ENCODE measurements around the gene HHEX.

HHEX gene

DNA sequence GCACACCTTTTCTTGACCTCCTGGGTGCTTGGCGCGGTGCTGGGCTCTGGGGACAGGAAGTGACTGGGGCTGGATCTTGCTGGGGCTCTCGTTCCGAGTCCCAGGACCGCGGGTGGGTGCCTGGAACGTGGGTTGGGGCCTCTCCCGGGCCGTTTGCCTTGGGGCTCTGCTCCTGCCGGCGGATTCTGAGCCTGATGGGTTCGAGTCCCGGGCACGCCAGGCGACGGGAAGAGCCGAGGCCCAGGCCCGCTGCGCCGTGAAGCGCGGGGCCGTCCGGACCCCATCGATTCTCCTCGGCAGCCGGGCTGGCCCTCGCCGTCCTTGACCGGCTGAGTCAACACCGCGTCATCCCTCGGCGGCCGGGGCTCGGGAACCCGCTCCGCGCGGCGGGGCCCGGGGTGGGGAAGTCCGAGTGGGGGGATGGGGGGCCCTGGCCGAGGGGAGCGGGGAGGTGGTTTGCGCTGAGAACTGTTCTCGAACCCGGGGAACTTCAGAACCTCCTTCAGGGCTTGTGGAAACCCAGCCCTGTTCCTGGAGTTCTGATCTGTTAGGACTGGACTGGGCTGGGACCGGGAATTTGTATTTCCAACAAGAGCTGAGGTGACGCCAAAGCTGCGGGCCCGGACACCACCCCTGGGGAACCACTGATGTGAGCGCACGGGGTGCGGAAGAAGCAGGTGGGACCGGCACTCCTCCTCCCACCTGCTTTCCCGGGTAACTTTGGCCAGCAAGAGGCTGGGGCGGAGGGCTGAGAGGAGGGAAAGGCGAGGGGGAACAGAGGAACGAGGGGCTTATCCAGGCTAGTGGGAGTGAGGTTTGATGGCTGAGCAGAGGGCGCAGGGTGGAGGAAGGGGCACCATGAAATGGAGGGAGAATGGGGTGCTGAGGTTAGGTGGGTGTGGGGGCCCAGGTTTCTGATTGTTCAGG lies 6.2 kb downstream of the HHEX start:
- DNase-seq = no peak

DNA sequence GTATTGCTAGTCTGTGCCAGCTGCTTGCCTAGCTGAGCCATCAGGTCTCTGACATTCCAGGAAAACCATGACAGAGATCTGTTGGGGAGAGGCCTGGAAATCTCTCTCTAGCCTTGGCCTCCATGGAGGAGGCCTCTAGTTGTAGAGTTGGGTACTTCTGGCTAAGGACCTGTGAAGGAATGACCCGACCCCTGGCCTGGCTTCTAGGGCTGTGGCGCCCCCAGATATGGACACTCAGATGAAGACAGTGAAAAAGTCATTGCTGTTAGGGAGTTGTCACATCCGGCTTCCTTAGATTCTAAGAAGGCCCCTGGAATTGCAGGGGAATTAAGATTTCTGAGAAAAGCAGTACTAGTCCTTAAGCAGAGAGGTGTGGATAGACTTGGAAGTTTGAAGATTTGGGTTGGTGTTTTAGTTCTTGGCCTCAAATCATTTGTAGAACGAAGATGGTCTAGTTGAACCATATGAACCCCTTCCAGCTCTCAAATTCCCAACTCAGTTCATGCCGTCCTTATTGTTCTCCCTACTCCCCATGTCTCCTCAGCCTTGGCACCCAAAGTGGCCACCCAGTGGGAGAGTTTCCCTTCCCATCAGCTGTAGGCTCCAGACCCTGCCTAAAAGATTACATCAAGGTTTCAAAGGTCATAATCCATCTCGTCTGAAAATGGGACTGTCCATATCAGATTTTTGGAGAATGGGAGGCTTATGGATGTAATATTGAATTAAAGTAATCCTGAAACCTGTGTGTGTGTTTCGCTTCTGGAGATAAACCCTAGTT lies 7.0 kb downstream of the HHEX start:
- DNase-seq = no peak

DNA sequence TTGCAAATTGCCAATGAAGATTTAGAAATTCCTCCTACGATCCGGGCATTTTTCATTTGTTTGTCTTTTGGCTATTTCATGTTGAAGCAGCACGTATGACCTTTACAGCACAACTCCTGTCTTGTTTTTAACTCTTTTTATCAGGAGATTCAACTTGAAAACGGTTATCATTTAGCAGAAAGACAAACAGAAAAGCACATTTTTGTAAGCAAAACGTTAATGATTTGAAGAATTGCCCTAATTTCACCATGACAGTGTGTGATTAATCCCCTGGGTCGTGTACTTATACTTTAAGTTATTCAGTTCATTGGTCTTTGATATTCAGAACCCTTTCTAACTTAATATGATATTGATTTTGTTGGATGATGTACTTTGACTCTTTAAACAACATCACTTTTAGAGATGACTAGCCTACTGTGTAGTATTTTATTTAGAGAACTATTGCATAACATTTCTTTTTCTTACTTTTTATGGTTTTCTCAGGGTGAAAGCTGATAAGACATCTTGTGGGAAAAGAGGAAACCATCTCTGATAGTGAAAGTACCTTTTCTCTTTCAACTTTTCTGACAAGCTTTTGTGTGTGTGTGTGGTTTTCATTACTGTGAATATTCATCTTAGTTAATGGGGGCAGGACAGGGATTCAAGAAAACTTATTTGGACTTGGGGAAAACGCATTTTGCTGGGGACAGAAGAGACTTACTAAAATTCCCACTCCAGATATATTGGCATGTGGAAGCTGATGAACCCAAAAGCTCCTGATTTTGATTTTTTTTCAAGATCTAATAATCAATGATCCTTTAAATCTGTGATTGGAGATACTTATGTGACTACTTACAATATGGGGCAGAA lies 8.1 kb downstream of the HHEX start:
- DNase-seq = no peak

DNA sequence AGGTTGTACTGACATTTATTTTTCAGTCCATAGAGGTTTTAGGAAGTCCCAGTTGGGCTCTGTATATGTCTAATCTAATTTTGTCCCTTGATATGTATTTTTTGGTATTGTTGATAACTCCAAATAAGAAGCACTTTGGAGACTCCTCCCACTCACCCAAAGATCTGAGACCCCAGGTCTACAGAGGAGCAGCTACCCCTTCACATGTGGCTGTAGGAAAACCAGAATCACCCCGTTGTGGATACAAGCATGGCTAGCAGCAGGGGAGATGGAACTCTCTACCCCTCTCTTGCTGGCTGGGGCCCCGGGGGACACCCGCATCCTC lies 9.4 kb downstream of the HHEX start:
- no peak for DNase-seq

DNA sequence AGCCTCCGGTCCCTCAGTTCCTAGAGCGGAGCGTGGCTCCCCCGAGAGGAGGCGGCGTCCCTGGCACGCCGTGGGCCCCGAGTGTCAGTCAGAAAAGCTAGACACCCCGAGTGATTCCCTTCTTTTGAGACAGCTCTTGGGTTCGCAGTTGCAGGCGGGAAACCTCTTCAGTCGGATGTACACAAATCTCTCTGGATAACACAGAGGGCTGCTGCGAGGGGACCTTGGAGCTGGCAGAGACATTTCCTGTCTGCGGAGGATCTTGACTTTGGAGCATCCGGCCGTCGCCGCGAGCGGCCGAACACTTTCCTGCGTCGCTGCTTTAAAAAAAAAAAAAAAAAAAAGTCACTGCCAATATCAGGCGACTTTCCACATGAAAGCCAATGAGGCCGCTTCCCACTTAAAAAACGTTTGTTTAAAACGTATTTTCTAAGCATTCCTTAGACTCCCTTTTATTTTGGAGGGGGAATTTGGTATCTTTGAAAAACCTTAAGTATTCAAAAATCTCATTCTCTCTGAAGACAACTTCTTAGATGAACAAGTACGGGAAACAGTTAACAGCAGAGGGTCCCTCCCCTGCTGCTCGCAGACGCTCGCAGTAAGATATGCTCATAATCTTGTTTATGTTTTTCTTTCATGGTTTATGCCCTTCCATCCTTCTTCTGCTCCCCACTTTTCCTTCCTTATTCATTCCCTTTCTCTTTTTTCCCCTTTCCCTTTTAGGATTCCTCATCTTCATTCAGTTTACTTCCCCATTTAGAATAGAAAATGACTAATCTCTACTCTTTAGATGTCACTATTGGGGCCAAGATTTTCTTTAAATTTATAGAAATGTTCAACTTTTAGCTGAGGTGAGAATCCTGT lies 10.0 kb downstream of the HHEX start:
- no peak for DNase-seq

DNA sequence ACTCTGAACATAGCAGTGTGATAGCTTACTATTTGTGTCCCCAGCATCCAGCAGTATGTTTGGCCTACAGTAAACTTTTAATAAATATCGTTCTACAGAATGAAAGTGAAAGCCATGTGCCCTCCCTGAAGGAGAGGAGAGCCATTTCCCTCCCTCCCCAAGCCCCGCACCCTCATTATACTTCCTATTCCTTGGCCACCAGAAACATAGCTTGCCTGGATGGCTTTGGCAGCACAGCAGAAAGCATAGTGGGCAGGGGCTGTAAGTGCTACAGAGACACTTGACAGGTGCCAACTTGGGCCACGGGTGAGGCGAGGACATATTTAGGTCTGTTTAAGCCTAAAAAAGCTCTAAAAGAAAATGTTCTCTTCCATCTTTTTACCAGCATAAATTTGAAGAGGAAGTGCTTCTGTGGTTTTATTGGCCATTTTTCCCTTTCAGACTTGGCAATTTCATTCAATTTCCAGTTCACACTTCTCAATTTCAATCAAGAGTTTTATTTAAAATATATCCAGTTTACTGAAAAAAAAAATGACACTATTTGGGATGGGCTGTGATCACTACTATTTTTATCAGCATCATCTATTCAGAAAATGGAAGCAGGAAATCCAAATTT lies 12.7 kb downstream of the HHEX start:
- peak; percentile 17 for DNase-seq

DNA sequence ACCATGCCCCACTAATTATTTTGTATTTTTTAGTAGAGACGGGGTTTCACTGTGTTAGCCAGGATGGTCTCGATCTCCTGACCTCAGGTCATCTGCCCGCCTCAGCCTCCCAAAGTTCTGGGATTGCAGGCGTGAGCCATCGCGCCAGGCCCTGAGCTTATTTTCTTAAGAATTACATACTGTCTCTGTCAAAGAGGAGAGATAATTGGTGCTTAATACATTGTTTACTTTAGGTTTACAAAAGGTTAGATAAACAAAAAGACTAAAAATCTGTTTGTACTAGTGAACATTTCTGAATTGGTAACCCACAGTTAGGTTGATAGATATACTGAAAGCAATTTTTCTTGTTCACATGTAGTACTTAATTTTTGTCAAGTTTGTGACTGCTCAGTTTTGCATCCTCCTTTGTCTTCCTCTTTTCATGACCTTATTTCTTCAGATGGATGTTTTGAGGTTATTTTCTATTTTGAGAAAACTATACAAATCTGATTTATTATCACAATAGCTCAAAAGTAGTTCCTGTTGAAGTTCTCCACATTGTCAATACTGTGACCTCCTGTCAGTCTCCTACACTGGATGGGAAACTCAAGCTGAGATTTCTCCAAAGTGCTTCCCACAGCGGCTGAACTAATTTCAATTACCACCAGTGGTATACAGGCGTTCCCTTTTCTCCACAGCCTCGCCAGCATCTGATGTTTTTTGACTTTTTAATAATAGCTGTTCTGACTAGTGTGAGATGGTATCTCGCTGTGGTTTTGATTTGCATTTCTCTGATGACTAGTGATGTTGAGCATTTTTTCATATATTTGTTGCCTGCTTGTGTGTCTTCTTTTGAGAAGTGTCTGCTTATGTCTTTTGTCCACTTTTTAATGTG lies 22.5 kb downstream of the HHEX start:
- no peak for DNase-seq

DNA sequence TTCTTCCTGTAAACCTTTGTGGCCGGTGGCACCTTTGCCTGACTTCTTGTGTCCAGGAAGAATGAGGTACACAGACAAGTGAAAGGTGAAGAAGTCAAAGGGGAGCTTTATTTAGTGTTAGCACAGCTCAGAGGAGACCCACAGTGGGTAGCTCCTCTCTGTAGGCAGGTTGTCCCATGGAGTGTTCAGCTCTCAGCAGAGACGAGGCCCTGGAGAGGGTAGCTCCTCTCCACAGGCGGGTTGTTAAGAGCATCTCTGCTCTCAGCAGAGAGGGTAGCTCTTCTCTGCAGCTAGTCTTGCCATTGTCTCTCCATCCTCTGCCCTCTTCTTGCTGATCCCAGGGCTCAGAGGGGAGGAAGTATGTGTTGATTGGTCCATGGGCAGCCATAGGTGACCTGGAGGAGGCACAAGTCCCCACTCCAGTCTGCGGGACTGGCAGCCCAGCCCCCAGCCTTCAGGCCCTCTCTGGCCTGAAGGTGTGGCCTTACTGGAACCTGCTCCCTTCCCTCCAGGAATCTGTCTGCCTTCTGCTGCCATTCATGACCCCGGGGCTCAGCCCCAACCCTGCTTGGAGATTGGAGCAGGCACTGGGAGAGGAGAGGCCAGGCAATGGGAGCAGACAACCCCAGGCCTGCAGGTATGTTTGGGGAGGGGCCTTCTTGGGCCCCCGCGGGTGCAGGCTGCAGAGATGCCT lies 24.5 kb downstream of the HHEX start:
- DNase-seq = no peak

DNA sequence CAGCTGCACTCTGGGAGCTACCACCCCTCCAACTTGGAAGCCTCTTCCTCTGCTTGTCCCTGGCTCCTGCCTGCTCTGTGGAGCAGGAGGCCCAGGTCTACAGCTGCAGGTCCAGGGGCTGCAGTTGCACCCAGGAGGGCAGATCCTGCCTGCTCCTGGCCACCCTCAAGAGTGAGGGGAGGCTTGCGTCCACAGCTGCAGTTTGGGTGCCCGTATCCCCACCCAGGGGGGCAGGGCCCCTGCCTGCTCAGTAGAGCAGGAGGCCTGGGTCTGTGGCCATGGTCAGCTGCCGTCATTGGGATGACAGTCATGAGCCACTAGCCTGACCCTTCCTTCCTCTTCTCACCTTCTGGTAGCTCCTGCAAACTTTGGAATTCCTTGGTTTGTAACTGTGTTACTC lies 25.1 kb downstream of the HHEX start:
- no peak for DNase-seq

DNA sequence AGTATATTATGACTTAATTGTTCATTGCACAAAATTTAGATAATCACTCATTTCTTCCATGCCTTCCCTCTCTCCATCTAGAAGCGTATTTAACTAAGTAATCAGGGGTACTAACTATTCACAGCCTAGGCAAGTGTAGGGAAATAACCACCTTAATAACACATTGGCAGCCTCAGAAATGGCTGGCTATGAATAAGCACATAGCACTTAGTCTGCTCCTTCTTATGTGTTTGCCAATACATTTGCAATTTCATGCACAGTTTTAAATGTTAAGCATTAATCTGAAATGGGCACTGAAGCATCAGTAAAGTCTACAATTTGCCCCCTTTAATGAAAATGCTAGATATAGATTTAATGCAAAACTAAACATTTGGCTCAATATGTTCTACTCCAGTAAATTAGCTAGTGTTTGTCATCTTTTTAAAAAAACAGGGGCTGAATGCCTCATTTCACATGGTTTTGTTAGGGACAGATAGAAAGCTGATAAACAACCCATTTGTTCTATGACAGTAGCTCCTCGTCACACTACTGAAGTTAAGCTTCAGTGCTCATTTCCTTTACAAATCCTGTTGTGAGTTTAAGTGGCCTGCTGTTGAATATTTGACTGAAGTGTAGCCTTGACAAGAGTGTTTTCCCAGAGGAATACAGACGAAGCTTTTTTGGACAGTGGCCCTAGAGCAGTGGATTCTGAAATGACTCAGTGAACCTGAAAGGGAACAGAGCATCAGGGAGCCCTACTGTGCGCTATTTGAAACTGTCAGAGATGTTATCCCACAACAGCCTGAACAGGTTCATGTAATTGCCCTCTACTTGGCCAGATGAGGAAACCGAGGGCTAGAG lies 30.5 kb downstream of the HHEX start:
- DNase-seq = peak; percentile 94

DNA sequence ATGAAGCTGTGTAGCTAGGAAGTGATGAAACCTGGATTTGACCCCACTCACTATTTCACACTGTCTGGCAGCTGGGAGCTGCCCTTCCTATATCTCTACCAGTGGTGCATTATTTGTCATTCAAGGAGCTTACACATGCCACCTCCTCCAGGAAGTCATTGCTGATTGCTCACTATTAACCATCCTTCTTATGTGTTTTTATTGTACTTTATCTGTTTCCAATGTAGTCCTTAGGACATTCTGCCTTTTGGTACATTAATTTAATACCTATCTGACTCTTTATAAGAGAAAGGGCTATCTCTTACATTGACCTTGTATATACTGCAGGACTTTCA lies 31.0 kb downstream of the HHEX start:
- DNase-seq = no peak

DNA sequence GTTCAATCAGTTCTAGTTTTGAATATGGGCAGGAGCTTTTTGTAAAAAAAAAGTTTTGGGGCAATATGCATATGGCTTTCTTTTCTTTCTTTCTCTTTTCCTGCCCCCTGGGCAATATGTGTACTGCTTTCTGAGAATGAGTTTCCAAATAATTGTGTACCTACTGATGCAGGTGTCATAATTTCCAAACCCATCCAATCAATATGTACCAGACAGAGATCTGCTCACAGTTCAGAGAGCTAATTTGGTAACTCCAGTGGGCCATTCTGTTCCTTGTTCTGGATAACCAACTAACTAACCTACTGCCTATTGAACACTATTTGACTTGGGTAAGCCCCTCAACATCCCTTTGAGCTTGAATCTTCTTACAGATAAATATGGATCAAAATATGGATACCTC lies 32.6 kb downstream of the HHEX start:
- DNase-seq = no peak

DNA sequence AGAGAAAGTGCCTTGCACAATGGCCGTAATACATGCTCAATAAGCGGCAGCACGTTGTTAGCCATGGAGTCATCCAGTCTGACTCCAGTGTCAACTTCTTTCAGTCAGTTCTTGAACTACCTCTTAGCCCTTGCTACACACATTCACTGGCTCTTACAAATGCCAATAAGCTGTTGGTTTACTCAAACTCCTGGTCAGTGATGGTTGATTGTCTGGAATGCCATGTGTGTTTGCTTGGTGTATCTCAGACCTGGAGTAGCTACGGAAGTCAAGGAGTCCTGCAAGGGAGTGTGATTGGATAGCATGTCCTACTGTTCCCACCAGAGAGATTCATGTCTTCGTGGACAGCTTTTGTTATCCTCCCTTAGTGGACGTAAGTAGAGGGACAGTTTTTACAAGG lies 37.4 kb downstream of the HHEX start:
- DNase-seq = no peak

DNA sequence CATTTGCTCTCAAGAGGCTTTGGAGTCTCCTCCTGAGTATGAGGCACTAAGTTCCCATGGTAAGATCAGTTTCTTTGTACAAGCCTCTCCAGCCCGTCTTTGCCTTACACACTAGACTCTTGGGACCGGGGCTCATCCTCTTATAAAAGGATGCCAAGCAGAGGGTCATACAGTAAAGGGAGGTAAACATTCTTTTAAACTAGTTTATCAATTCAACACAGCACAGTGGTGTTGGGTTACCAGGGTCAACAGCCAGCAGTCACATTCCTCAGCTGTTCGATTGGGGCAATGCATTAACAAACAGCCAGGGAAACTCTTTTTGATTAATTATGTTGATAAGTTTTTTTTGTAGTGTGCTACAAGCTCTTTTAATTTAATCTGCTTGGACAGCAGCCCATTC lies 37.8 kb downstream of the HHEX start:
- no peak for DNase-seq

DNA sequence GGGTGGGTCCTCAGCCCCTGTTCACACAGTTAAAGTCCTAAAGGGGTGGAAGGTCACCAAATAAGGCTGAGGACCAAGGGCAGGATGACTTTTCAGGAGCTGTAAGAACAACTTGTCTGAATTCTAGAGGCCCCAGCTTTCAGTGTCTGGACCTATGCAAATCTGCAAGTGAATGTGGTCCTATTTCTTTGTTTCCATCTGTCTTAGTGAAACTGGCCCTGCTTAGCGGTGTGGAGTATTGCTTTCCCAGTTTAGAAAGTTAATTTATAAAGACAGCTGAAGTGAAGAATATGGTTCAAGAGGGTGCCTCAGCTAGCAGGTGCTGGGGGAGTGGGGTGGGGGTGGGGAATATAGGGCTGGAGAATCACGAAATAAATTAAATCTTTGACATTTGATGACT lies 40.1 kb downstream of the HHEX start:
- no peak for DNase-seq

DNA sequence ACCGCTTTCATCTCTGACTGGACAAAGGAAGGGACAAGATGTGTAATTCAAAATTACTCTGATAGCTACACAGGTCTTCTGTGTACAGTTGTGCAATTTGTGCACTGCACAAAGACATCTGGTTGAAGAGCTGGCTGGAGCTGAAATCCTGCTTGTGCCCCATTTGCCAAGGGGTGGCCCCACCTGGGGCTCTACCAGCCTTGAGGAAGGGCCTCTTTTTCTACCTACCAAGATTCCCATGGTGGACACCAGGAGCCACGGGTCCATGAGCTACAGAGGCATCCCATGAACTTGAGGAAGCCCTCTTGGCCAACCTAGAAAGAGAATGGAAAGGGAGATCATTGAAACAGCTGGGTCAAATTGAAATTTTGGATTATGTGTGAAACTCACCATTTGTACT lies 43.2 kb downstream of the HHEX start:
- DNase-seq = no peak

DNA sequence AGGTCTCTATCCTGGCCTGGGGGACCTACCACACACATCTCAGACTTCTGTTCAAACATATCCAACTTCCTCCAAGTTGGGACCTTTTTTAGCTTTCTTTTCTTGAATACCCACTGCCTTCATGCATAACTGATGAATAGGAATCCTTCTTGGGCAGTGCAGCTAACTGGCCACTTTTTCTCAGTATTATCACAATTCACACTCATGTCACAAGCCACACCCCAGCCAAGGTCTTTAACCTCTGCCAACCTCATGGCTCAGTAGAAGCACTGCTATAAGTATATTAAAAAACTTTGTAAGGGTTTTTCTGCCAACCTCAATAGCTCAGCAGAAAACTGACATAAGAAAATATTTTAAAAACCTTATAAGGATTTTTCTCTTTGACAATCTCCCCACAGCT lies 44.5 kb downstream of the HHEX start:
- DNase-seq = no peak

DNA sequence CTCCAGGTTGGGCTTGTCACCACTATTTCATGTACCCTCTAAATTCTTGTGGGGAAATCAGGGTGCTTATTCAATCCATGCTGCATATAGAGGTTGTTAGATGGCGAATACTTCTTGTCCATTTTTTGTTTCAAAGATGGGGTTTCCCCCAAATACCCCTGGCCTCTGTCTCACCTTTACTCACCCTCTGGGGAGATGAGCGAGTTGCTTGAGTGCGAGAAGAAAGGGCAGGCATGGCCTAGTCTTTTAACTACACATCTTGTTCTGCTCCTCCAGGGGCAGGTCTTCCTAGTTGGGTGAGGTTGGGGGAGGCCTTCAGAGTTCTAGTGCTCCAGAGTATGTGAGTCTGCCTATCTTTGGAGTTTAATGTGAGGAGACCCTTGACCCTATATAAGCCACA lies 46.2 kb downstream of the HHEX start:
- no peak for DNase-seq

DNA sequence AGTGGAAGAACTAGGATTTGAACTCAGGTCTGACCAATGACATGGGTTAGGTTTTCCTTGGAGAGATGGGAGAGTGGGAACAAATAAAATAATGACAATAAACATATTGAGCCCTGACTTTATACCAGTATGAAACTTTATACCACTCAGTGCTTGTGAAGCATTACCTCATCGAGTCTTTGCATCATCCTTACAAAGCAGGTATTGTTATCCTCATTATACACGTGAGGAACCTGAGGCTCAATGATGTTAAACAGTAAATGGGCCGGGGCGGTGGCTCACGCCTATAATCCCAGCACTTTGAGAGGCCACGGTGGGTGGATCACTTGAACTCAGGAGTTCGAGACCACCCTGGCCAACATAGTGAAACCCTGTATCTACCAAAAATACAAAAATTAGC lies 47.7 kb downstream of the HHEX start:
- DNase-seq = no peak

DNA sequence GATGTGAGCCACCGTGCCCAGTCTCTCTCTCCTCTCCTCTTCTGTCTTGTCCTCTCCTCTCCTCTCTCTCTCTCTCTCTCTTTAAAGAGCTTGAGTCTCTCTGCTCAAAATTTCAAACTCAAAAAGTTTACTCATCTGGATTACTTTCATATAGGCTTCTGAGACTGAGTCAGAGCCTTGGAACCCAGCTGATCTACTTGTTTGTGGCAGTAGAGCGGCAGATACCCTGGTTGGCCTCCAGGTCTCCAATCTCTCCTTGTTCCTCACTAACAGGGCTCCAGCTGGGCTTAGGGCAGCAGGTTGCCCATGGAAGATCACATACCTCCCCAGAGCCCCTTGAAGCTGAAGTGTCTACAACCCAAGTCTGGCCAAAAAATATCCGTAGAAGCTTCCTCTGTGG lies 51.0 kb downstream of the HHEX start:
- DNase-seq = no peak
